CD4-positive, alpha-beta T cell treated with Interleukin-21 for 1 hour (primary cell): ENCODE data around the gene ZNF195.
"Not testable (repeated sequence)": the region's sequence is repeated elsewhere in the genome, so short reads cannot be mapped to it uniquely, and the experiment has no call there.

Experiments
- DNase-seq: peaks from one replicate; pipeline ENCODE4 v3.0.0-alpha.2; 2020

ZNF195 gene

DNA sequence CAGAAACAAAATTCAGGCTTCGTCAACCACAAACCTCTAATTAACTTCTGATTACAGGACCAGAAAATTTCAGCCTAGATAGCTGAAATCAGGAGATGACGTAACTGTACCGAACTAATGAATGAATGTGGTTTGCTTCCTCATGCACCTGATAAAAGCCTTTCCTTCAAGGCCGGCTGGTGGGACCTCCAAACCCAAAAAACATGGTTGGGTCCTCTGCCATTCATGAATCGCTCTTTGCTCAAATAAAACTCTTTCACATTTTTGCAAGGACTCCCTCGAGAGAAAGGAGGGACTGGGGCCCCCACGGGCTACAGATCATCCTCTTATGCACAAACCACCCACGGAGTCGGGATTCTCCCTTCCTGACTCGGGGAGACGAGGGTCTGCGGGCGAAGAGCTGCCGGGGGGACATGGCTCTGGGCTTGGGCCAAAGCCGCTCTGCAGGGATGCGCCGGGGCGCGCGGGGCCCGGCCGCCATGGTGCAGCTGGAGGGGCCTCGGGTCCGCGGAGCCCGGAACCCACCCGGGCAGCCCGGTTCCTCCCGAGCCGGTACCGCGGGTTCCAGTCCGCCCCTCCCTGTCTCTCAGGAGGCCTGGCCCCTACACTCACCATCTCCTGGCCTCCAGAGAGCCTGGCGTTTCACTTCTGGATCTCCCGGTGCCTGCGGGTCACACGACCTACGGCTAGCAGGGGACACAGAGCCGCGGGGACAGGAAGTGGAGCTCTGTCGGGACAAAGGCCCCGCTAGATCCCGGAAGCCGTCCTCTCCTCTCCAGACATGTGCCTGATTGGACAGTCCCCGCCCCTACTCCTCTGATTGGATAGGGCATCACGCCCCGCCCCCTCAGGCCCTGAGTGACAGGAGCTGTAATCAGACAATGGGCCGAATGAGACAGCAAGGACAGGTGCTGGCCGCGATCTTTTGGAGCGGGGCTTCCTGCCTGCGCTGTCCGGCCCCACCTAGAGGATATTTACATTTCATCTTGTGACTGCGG lies at the start of gene ZNF195:
Gene ZNF195, minus strand, starts transcription at position 721 of the 998 bp plus-strand sequence. Its CDS starts 106 bp downstream, at position 615.
- peak; percentile 98 for DNase-seq

DNA sequence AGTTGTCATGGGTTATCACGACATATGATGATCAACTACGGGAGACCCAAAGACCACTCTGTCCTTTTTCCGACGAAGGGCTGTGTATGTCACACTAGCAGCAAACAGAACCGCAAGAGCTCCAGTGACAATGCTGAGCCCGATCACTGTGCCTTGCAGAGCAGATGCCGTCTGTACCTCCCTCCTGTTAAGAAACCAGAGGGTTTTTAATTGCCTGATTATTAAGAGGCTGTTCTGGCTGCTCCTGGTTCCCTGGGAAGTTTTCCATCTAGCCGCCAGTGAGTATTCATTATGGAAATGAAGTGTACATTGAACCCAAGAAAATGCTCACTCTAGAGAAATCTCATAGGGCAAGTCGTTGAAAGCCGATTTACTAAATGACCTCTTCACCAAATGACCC lies 49.1 kb upstream of the ZNF195 start:
- not testable (repeated sequence) for DNase-seq

DNA sequence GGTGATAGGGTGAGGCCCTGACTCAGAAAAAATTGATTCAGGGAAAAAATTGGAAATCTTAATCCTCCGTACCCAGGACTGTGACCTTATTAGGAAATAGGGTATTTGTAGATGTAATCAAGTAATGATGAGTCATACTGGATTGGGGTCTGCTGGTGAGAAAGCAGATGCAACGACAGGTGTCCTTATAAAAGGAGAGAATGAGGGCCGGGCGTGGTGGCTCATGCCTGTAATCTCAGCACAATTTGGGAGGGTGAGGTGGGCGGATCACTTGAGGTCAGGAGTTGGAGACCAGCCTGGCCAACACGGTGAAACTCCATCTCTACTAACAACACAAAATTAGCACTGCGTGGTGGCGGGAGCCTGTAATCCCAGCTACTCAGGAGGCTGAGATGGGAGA lies 47.6 kb upstream of the ZNF195 start:
- not testable (repeated sequence) for DNase-seq

DNA sequence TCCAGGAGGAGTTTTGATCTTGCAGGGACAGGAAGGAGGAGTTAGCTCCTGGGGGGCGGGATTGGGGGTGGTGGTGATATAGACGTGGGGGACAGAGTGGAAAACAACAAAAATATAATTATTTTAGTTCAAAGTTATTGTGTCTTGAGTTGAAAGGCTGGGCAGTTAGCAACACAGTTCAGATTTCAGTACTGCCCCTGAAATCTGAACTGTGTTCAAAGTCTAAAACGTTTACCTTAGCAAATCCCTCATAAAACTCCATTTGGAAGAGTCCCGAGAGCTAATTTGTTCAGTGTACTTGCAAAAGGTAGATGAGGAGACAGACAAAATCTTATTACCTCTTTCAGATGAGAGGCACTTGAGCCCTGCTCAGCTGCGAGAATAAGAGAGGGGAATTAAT lies 45.0 kb upstream of the ZNF195 start:
- not testable (repeated sequence) for DNase-seq

DNA sequence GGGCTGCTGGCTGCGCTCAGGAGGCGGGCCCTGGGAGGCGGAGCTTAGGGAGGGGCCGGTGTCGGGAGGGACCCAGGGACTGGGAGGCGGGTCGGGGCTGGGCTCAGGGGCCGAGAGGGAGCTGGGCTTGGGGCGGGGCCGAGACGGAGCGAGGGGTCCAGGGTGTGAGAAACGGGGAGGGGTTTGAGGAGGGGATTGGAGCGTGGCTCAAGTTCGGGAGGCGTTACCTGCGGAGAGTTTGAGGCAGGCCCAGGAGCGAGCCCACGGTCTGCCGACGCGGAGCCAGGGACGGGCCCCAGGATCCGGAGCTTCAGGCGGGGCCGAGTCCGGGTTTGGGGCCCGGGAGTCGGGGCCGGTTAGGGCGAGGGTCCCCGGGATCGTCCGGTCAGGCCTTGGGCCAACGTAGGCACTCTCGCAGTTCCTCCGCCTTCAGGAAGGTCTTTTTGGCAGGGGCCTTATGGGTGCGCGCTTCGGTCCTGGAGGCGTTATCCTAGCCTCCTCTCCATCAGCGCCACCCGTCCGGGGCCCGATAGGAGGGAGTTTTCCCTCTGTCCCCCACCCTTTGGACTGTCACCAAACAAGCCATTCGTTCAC lies 44.3 kb upstream of the ZNF195 start:
- not testable (repeated sequence) for DNase-seq

DNA sequence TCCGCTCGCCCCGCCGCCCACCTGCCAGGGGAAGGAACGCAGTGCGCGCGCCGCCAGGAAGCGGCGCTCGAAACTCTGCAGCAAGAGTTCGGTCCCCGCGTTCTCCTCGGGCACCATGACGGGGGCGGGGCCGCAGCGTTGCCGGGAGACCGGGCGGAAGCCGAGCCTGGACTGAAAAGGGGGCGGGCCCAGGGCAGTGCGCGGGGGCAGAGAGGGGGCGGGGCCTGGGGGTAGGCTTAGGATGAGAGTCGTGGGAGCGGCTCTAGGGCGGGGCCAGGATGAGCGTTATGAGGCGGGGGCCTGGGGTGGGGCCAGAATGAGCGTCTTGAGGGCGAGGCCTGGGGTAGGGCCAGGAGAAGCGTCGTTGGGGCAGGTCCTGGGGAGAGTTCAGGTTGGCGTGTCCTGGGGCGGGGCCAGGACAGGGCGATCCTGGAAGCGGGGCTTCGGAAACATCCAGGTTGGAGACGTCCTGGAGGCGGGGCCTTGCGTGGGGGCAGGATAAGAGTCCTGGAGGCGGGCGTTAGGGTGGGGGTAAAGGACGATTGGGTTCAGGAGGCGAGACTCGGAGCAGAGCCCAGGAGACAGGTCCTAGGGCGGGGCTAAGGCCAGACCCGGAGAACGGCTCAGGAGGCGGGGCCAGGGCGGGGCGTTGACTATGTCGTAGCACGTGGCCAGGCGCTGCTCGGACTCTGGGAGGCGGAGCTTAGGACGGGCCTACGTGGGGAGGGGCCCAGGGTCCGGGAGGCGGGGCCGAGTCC lies 43.6 kb upstream of the ZNF195 start:
- DNase-seq, result peak; percentile 99

DNA sequence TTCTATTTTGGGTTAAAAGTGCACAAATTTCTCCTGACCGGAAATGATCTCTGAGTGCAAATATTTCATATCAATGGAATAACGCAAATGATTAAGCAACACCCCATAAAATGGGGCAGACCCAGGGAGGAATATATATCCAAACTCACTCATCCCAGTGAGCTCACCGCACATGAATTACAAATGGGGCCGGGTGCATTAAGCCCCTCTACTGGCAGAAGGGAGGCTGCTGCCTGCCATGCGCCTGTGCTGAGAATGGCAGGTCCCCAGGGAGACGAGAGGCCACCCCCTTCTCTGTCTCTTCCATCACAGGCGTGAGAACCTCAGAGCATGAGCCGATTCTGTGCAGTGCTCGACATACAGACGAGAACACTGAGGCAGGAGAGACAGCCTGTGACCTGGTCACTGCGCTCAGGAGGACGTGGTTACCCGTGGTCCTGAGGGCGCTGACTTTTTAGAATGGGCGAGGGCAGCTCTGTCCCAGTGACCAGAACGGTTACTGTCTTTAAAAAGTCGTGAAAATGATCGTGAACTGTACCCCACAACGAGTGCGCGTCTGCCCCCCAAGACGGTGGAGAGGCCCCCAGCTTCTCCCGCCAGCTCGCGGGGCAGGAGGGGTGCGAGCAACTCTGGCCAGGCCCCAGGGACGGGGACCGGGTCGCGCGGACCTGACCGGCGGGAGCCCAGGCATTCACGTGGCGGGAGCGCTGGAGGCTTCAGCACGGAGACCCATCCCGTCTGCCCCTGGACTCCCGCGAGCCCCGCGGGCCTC lies 42.8 kb upstream of the ZNF195 start:
- DNase-seq, result peak; percentile 15

DNA sequence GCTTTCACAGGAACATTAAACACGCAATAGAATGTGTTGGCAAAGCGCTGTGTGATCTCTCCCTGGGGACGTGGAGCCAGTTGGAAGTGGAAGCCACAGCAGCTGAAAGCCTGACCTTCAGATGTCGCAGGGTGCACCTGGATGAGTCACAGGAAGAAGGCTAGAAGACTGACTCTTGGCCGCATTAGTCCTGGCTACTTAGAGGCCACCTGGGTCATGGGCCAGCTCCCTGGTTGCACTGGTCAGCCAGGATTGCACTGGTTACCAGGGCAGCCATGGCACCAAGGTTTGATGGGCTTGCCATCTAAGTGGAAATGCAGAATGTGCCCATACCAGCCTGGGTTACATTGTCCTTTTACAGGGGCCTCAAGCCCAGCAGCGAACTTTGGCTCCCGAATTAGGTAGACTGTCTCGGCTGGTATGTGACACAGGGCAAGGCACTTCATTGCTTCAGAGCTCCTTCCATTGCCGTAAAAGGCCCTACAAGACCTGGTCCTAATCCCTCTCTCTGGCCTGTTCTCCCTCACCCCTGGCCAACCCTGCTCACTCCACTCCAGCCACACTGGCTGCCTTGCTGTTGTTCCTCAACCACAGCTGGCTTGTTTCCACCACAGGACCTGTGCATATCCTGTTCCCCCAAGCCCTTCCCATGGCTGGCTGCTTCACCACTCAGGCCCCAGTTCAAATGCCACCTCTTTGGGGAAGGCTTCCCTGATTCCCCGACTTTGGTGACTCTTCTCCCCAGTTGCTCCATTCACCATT lies 41.5 kb upstream of the ZNF195 start:
- DNase-seq, result not testable (repeated sequence)

DNA sequence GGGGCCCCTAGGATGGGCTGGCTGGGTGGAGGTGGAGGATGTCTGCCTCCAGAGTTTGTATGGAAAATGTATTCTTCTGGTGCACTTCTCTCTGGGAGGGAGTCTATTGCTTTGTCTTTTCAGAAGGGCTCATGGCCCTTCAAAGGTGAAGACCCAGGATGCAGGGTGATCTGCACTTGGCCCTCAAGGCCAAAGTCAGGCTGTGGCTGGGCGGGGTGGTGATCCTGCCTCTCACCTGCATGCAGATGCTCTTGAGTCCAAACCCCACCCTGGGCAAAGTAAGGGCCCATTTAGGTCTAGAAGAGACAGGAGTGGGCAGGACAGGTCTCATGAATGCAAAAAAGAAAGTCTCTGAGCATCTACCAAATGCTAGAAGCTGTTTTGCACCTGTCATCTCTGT lies 40.5 kb upstream of the ZNF195 start:
- DNase-seq, result not testable (repeated sequence)

DNA sequence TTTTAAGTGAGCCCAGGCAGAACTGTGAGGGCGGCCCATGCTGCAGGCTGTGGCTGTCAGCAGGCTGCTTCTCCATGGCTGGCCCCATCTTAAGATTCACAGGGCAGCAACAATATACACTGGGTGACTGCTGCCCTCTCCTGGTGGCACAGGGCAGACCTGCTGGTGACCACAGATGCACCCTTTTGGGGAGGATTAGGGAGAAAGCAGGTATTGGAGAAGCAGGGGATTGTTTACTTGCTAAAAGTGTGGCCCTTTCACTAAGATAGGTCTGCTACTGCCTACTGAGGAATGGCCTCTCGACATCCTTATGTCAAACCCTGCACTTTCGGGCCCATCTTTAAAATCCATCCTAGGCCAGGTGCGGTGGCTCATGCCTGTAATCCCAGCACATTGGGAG lies 38.1 kb upstream of the ZNF195 start:
- DNase-seq, result peak; percentile 68

DNA sequence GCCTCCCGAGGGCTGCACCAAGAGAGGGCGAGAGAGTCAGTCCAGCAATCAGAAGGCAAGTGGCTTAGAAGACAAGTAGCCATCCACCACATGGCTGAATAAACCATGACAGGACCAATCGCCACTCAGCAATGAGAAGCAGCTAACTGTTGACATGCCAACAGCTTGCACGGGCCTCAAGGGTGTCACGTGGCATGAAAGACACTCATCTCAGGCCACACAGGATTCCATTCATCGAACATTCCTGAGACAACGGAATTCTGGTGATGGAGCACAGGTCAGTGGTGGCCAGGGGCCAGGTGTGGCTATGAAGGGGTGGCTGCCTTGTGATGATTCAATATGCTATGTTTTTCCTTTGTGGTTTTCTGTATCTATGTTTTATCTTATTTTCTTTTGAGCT lies 36.4 kb upstream of the ZNF195 start:
- not testable (repeated sequence) for DNase-seq

DNA sequence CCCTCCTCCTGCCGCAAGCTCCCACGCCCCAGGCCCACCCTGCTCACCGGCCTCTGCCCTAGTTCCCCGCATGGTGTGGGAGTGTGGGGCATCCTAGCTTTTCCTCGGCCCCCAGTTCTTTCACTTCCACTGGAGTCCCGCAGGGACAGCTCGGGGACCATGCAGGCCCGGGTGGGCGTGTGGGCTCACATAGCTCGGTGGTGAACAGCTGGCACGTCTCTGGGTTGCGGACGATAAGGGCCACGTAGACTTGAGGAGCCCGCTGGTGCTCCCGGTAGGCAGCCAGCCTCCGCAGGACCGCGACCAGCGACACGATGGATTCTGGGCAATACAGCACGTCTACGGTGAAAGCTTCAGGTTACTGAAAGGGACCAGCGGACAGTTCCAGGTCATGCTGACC lies 34.7 kb upstream of the ZNF195 start:
- not testable (repeated sequence) for DNase-seq

DNA sequence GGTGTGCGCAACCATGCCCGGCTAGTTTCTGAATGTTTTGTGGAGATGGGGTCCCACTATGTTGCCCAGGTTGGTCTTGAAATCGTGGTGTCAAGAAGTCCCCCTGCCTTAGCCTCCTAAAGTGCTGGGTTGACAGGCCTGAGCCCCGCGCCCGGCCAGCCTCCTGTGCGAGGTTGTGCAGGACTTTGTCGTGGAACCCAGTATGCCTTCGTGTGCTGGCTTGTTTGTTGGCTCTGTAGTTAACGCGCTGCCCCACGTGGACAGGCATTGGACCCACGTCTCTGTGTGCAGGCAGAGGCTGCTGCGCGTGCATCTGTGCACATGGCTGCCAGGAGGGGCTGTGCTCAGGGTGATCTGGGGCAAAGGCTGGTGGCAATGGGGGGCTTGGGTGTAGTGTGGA lies 33.9 kb upstream of the ZNF195 start:
- DNase-seq, result no peak

DNA sequence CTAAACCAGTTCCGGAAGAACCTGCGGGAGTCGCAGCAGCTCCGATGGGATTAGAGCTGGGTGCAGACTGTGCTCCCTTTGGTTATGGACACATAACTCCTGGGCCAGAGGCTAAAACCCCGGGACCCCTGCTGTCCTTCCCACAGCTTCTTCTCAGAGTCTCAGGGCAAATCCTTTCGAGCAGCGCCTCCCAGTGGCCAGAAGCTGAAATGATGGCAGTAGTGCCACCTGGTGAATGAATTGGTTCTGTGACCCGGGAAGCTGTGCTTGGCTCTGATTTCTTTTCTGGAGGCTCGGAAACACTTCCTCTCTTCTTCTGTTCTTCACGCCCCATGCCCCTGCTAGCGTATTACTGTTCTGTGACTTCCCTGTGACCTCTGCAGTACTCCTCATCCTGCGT lies 29.8 kb upstream of the ZNF195 start:
- DNase-seq, result peak; percentile 82

DNA sequence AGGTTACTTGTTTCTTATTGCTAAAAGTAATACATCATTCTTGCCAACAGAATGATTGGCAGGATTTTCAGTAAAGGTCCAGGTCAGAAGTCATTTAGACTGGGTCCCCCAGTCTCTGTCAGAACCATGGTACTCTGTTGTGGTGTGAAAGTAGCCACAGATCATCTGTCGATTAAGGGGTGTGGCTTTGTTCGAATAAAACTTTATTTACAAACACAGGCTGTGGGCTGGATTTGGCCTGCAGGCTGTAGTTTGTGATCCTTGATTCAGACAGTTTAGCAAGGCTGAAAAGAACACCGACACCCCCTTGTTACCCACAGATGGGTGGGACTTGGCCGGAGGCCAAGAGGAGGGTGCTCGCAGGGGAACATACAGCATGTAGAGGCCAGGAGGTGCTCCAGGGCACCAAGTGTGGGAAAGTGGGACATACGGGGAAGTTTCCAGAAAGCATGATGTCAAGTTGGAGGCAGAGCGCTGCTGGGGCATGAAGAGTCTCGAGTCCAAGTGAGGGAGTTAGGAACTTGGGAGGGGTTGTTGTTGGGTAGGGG lies 29.2 kb upstream of the ZNF195 start:
- DNase-seq, result peak; percentile 1

DNA sequence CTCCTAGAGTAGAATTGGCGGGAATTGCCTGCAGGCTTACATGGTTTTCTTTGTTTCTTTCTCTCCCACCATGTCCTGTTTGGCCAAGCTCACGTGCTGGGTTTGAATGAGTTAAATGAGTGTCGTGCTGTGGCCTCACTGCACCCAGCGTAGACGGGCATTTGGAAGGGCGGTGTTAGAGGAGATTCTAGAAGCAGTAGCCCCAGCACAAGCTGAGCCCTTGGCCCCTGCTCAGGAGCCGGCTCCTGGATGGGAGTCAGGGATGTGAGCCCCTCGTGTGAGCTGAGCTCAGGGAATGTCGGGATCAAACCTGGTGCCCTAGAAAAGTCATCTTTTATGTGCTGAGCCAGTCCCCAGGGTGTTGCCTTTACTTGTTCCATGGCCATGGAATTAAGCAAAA lies 28.0 kb upstream of the ZNF195 start:
- not testable (repeated sequence) for DNase-seq

DNA sequence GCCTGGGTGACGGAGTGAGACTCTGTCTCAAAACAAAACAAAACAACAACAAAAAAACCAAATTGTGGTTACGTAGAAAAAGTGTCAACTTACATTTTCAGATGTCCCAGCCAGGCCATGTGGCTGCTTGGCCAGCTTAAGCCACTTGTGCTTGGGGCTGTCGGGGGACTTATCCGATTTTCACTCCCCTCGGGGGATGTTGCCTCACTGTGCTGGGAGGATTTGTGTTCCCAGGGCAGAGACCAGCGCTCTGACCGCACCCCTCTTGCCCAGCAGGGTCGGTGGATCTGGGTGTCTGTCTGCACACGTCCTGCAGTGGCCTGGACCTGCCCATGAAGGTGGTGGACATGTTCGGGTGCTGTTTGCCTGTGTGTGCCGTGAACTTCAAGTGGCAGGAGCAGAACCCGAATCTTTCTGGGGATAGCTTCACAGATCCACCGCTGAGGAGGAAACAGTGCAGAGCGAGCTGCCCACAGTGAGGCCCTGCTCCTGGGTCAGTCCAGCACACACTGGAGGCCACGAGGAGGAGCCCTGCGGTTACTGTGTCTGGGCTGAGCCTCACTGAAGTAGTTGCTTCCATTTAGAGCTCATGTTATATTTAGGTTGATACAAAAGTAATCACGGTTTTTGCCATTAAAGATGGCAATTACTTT lies 27.4 kb upstream of the ZNF195 start:
- not testable (repeated sequence) for DNase-seq

DNA sequence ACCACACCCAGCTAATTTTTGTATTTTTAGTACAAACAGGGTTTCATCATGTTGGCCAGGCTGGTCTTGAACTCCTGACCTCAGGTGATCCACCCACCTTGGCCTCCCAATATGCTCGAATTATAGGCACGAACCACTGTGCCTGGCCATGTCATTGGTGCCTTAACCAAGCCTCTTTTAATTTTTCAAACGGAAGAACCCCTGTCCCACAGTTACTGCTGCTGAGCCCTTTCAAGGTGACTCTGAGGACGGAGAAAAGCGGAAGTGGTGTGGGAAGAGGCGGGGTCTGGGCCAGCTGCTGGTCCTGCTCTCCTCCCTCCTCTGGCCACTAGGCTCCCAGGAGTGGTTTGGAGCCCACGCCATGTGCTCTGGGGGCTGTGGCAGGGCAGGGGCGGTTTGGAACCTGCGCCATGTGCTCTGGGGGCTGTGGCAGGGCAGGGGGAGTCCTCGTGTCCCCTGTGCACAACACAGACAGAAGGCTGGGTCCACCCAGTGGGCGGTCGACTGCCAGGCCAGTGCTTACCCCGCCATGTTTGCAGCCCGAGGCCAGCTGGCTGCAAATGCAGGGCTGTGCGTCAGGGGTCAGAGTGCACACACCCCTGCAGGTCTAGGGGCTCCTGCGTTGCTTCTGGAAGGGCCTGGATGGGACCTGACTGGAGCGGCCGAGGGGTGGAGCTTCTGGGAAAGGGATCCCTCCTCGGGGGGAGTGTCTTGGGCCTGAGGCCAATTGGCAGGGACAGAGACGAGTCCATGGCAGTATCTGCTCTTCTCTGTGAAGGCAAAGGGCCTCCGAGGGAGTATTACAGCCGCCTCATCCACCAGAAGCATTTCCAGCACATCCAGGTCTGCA lies 25.4 kb upstream of the ZNF195 start:
- not testable (repeated sequence) for DNase-seq

DNA sequence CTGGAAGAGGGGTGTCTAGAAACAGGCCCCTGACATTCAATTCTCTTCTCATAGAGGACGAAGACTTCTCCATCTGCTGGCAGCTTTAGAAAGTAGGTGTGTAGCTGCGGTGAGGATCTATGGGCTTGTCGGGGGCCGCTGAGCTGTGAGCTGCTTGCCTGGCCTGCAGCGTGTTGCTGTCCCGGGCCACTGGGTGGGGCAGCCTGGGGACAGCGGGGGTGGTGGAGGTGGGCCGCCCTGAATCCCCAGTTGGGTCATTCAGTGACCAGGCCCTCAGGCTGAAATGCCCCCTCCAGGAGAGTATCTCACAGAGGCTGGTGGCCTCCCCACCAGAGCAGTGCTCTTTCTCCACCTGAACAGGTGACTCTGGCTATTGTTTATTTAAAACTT lies 23.9 kb upstream of the ZNF195 start:
- not testable (repeated sequence) for DNase-seq
